MCF 10A (cell line): Measurements from ENCODE around the gene GPC6. TPM values are rescaled to one million over a fixed set of nuclear protein-coding genes. Genes with fewer than 3 reads are reported as not detected.

Source experiments
- BruUV-seq: library from RNA; stranded (reverse); fragments of 400-500 nt; replicated peaks from 2 replicates; lab custom pipeline; 2021; lab: Mats Ljungman, UMichigan
- CTCF ChIA-PET: fragments of 300-600 bp; sonication (Branson Sonifier 250); formaldehyde crosslinking; extraction: SDS; loops from one replicate; lab custom pipeline; 2021; ENCODE audit warnings: antibody characterized with exemption, inconsistent platforms; lab: Yijun Ruan, JAX
- POLR2A ChIA-PET: fragments of 300-600, 350-650 bp; sonication (Branson Sonifier 250); formaldehyde crosslinking; extraction: SDS; loops from one replicate; lab custom pipeline; 2020; ENCODE audit warnings: antibody characterized with exemption, inconsistent platforms; lab: Yijun Ruan, JAX
- DNase-seq: peaks from one replicate; pipeline ENCODE4 v3.0.0-alpha.2; 2018; ENCODE audit not compliant: unreplicated experiment
- H3K27ac Mint-ChIP-seq: one replicate; pipeline ENCODE4 v1.8.0; 2022; ENCODE audit warnings: mild to moderate bottlenecking, low read depth, mixed read lengths; ENCODE audit not compliant: unreplicated experiment
- H3K27me3 Mint-ChIP-seq: one replicate; pipeline ENCODE4 v1.8.0; 2022; ENCODE audit warnings: mixed read lengths; ENCODE audit not compliant: insufficient read depth, unreplicated experiment
- H3K36me3 Mint-ChIP-seq: one replicate; pipeline ENCODE4 v1.8.0; 2022; ENCODE audit warnings: mild to moderate bottlenecking, moderate library complexity, mixed read lengths; ENCODE audit not compliant: insufficient read depth, unreplicated experiment
- H3K4me1 Mint-ChIP-seq: one replicate; pipeline ENCODE4 v1.8.0; 2022; ENCODE audit warnings: mixed read lengths; ENCODE audit not compliant: insufficient read depth, unreplicated experiment
- H3K4me3 Mint-ChIP-seq: one replicate; pipeline ENCODE4 v1.8.0; 2022; ENCODE audit warnings: mild to moderate bottlenecking, moderate library complexity, mixed read lengths; ENCODE audit not compliant: unreplicated experiment
- H3K9me3 Mint-ChIP-seq: one replicate; pipeline ENCODE4 v1.8.0; 2022; ENCODE audit warnings: mixed read lengths; ENCODE audit not compliant: unreplicated experiment
- intact Hi-C: fragments of 100-400 bp; cut with micrococcal nuclease; formaldehyde crosslinking; loops from 2 replicates; pipeline ENCODE4 v1.14.1; 2022
- total RNA-seq: library from RNA; stranded (reverse); gene quantifications from 2 replicates; pipeline ENCODE4 v1.2.3, GENCODE V29; 2022
- TF ChIP-seq, protein P1 (sequence below): fragments of 200-600 bp; IDR thresholded peaks from one replicate; pipeline ENCODE4 v1.8.0; 2022; ENCODE audit warnings: antibody characterized with exemption, mild to moderate bottlenecking; ENCODE audit not compliant: unreplicated experiment

Gene GPC6
- total RNA-seq, 1 experiment from 2014 or later, result 8.4 TPM

- no peaks in the 10 kb centered on the region for H3K9me3 Mint-ChIP-seq
- intact Hi-C loops, result no loop called here
- H3K4me1 Mint-ChIP-seq, result peaks cover 41% of the 10 kb centered on the region
- CTCF ChIA-PET, result interaction anchor here (1.0 to 1.6 kb wide), 2 partner anchors 11 to 191 kb away, joined by 3 to 5 read pairs; no protein-coding TSS in a partner anchor
- H3K27ac Mint-ChIP-seq, result no peak overlapping the region
- DNase-seq, result peak; percentile 89
- no TSS peak for BruUV-seq
- POLR2A ChIA-PET, result interaction anchor here (0.6 to 2.0 kb wide), 5 partner anchors 9 to 928 kb away, joined by 3 to 7 read pairs (median 4); partner anchors contain the start of gene GPC6
- TF ChIP-seq, protein P1, sequence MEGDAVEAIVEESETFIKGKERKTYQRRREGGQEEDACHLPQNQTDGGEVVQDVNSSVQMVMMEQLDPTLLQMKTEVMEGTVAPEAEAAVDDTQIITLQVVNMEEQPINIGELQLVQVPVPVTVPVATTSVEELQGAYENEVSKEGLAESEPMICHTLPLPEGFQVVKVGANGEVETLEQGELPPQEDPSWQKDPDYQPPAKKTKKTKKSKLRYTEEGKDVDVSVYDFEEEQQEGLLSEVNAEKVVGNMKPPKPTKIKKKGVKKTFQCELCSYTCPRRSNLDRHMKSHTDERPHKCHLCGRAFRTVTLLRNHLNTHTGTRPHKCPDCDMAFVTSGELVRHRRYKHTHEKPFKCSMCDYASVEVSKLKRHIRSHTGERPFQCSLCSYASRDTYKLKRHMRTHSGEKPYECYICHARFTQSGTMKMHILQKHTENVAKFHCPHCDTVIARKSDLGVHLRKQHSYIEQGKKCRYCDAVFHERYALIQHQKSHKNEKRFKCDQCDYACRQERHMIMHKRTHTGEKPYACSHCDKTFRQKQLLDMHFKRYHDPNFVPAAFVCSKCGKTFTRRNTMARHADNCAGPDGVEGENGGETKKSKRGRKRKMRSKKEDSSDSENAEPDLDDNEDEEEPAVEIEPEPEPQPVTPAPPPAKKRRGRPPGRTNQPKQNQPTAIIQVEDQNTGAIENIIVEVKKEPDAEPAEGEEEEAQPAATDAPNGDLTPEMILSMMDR, result no peak
- peaks cover 4% of the 10 kb centered on the region for H3K36me3 Mint-ChIP-seq
- no peaks in the 10 kb centered on the region for H3K27me3 Mint-ChIP-seq
- peak overlapping the region; percentile 17 for H3K4me3 Mint-ChIP-seq
Observed at GRCh38 chr13:94154367-94154766, 927.8 kb downstream of the GPC6 start.

GRCh38 chr13:94157705-94158218 lies 931.2 kb downstream of the GPC6 start:
- H3K9me3 Mint-ChIP-seq, result no peaks in the 10 kb centered on the region
- intact Hi-C loops, result no loop called here
- no peak overlapping the region for H3K4me3 Mint-ChIP-seq
- TF ChIP-seq, protein P1, result no peak
- peak overlapping the region; percentile 68 for H3K27ac Mint-ChIP-seq
- peaks cover 41% of the 10 kb centered on the region for H3K4me1 Mint-ChIP-seq
- CTCF ChIA-PET, result interaction anchor here (0.5 kb wide), 1 partner anchor 932 kb away, joined by 3 read pairs; no protein-coding TSS in a partner anchor
- BruUV-seq, result no TSS peak
- peaks cover 5% of the 10 kb centered on the region for H3K36me3 Mint-ChIP-seq
- H3K27me3 Mint-ChIP-seq, result no peaks in the 10 kb centered on the region
- DNase-seq, result peak; percentile 60
- POLR2A ChIA-PET, result interaction anchor here (0.6 to 1.5 kb wide), 3 partner anchors 10 to 188 kb away, joined by 3 to 4 read pairs (median 3); no protein-coding TSS in a partner anchor

DNA sequence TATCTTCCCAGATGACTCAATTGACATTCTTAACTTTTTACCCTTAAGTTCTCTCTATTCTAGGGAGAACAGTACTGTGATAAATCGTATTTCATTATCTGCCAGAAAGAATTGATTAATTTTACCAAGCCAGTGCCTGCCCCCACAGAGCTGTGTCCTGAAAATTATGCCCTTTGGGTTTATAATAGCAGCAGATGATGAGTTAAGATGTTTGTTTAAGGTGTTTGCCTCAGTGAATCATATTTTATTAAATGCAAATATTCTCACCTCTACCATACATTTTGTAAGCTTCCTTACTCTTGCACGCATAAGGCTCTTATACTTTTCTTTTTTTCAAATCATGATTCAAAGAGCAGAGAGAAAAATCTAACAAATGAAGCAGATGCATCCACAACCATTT lies 934.3 kb downstream of the GPC6 start:
- Mint-ChIP-seq H3K9me3 (no peaks in the 10 kb centered on the region), H3K36me3 (peaks cover 5% of the 10 kb centered on the region), H3K27ac (no peak overlapping the region), H3K27me3 (no peaks in the 10 kb centered on the region), H3K4me1 (peaks cover 22% of the 10 kb centered on the region), H3K4me3 (no peak overlapping the region)
- TF ChIP-seq, protein P1, result no peak
- ChIA-PET CTCF (no interaction called here), POLR2A (interaction anchor here (0.7 kb wide), 1 partner anchor 39 kb away, joined by 3 read pairs; no protein-coding TSS in a partner anchor)
- intact Hi-C loops, result no loop called here
- BruUV-seq, result no TSS peak
- no peak for DNase-seq

GRCh38 chr13:94162289-94162688 lies 935.7 kb downstream of the GPC6 start:
- peaks cover 5% of the 10 kb centered on the region for H3K36me3 Mint-ChIP-seq
- no peak overlapping the region for H3K27ac Mint-ChIP-seq
- H3K4me1 Mint-ChIP-seq, result peaks cover 19% of the 10 kb centered on the region
- no peaks in the 10 kb centered on the region for H3K27me3 Mint-ChIP-seq
- peaks cover 3% of the 10 kb centered on the region for H3K9me3 Mint-ChIP-seq
- TF ChIP-seq, protein P1, result no peak
- intact Hi-C loops, result no loop called here
- CTCF ChIA-PET, result interaction anchor here (0.9 kb wide), 1 partner anchor 196 kb away, joined by 3 read pairs; no protein-coding TSS in a partner anchor
- POLR2A ChIA-PET, result interaction anchor here (1.7 kb wide), 1 partner anchor 10 kb away, joined by 4 read pairs; no protein-coding TSS in a partner anchor
- no peak for DNase-seq
- no TSS peak for BruUV-seq
- H3K4me3 Mint-ChIP-seq, result no peak overlapping the region
